Measurements from ENCODE around the gene APRT. TPM values are rescaled to one million over a fixed set of nuclear protein-coding genes. Genes with fewer than 3 reads are reported as not detected.

The APRT gene
- total RNA-seq, 1 donor from 2014 or later = 153 TPM

DNA sequence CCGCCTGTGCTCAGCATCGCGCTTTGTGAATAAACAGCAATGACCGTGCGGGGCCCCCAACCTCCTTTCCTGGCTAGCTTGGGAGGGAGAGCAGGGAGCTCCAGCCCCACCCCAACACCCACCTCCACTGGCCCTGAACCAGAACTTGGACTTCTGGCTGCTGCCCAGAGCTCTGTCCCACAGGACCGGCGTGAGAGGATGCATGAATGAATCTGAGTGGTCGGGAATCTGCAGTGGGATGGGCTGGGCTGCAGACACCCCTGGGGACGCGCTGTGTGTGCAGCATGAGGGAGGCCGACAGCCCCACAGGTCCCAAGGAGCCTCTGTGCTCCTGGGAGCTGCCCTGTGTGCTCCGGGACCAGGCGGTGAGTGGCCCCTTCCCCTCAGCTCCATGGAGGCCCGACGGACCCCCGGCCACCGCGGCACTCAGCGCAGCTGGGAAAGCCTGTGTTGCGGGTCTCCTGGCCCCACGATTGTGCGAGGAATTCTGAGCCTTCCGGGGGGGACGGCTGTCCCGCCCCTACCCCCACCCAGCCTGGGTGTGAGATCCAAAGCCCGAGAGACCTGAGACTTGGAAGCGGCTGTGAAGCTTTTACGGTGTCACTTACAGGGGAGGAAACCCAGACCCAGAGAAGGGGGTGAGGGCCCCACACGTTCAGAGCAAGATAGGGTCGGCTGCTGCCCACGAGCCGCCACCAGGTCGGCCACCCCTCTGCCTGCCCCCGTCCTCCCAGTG, 32.2 kb downstream of the APRT start:
- H3K4me3 ChIP-seq (ENCODE audit: low read depth, low read length) = no peak overlapping the region
- TF ChIP-seq, protein P1, sequence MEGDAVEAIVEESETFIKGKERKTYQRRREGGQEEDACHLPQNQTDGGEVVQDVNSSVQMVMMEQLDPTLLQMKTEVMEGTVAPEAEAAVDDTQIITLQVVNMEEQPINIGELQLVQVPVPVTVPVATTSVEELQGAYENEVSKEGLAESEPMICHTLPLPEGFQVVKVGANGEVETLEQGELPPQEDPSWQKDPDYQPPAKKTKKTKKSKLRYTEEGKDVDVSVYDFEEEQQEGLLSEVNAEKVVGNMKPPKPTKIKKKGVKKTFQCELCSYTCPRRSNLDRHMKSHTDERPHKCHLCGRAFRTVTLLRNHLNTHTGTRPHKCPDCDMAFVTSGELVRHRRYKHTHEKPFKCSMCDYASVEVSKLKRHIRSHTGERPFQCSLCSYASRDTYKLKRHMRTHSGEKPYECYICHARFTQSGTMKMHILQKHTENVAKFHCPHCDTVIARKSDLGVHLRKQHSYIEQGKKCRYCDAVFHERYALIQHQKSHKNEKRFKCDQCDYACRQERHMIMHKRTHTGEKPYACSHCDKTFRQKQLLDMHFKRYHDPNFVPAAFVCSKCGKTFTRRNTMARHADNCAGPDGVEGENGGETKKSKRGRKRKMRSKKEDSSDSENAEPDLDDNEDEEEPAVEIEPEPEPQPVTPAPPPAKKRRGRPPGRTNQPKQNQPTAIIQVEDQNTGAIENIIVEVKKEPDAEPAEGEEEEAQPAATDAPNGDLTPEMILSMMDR (IDR thresholded peaks at IDR 0.05; ENCODE audit: insufficient read depth, low read length, severe bottlenecking) = no peak
- no peak for FAIRE-seq
- H3K27me3 ChIP-seq (ENCODE audit: control insufficient read depth, insufficient read depth, low read length) = no peaks in the 10 kb centered on the region
- peaks cover 12% of the 10 kb centered on the region for H3K36me3 ChIP-seq (ENCODE audit: control insufficient read depth, insufficient read depth, low read length)
- no peak for DNase-seq (ENCODE audit: low read depth)

DNA sequence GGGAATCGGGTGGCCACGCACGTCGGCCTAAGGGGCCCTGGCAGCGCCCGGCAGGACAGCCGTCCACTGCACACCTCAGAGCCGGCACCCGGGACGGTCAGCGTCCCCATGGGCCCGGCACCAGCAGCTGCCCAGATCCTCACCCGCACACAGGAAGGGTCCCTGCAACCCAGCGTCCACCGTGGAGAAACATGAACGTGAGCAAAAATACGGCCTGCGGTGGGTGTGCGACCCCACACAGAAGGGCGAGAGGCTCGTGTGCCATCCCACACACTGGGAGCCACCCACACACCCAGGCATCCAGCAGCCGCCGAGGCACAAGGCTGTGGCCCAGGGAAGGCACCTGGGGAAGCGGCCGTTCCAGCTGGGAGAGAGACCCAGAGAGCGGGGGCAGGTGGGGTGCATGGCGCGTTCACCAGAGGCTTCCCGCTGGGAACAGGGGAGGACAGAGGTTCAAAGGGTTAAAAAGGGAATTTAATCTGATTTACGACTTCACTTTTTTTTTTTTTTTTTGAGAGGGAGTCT, 33.1 kb downstream of the APRT start:
- Histone ChIP-seq H3K4me3 (ENCODE audit: low read depth, low read length) (no peak overlapping the region), H3K27me3 (ENCODE audit: control insufficient read depth, insufficient read depth, low read length) (no peaks in the 10 kb centered on the region), H3K36me3 (ENCODE audit: control insufficient read depth, insufficient read depth, low read length) (peaks cover 12% of the 10 kb centered on the region)
- TF ChIP-seq, protein P1 (IDR thresholded peaks at IDR 0.05; ENCODE audit: insufficient read depth, low read length, severe bottlenecking) = no peak
- DNase-seq (ENCODE audit: low read depth) (no peak), FAIRE-seq (no peak)

DNA sequence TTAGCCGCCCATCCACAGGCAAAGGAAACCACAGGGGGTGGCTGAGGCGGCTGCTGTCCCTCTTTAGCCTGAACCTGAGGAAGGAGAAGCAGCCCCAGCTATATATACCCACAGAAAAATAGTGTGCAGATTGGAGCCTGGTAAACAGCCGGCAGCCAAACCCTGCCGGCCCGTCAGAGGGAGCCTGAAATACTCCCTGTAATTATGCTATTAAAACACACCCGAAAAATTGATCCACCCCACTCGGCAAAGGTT, 33.5 kb downstream of the APRT start:
- peaks cover 12% of the 10 kb centered on the region for H3K36me3 ChIP-seq (ENCODE audit: control insufficient read depth, insufficient read depth, low read length)
- FAIRE-seq (no peak), DNase-seq (ENCODE audit: low read depth) (no peak)
- H3K27me3 ChIP-seq (ENCODE audit: control insufficient read depth, insufficient read depth, low read length) = no peaks in the 10 kb centered on the region
- TF ChIP-seq, protein P1 (IDR thresholded peaks at IDR 0.05; ENCODE audit: insufficient read depth, low read length, severe bottlenecking) = no peak
- H3K4me3 ChIP-seq (ENCODE audit: low read depth, low read length) = no peak overlapping the region

DNA sequence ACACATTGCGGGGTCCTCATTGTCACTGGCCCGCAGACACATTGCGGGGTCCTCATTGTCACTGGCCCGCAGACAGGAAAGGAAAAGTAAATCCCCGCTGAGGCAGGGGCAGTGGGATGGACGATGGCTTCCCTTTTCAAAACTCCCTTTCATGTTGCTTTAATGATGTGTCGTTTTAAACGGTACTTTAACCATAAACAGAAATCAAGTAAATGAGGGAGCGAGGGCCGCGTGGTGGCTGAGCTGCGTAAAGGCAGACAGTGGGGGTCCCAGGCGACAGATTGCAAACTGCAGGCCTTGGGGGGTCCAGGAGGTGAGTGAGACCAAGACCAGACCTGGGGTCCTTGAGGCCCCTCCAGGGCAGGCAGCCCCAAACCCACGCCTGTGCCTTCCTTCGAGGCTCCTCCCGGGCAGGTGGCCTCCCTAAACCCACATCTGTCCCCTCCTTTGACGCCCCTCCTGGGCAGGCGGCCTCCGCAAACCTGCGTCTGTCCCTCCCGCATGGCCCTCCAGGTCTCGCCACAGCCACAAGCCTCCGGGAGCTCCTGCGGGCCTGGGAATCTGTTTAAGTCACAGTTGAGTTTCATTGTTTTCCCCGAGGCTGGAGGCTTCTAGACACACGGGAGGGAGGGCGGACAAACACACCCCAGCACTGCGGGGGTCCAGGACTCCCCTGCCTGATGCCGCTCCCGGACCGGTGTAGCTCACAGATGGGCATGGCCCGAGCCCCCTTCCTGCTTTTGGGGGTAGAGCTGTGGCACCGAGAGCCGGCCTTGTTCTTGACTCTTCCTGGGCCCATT, 34.1 kb downstream of the APRT start:
- Histone ChIP-seq H3K36me3 (ENCODE audit: control insufficient read depth, insufficient read depth, low read length) (peaks cover 12% of the 10 kb centered on the region), H3K27me3 (ENCODE audit: control insufficient read depth, insufficient read depth, low read length) (no peaks in the 10 kb centered on the region), H3K4me3 (ENCODE audit: low read depth, low read length) (no peak overlapping the region)
- FAIRE-seq (no peak), DNase-seq (ENCODE audit: low read depth) (no peak)
- TF ChIP-seq, protein P1 (IDR thresholded peaks at IDR 0.05; ENCODE audit: insufficient read depth, low read length, severe bottlenecking) = no peak

DNA sequence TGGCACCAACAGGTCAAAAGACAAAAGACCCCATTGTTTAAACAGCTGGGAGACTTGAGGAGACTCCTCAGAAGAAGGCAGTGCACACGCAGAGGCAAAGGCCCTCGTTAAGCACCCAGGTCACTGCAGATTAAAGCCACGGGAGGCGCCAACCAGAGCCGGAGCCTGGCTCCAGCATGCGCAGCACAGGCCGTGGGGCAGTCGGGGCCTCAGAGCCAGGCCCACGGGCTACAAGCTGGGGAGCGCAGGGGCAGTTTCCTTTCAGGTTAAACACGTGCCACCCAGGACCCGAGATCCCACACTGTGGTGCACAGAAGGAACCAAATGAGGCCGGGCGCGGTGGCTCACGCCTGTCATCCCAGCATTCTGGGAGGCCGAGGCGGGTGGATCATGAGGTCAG, 35.9 kb downstream of the APRT start:
- DNase-seq (ENCODE audit: low read depth) = no peak
- TF ChIP-seq, protein P1 (IDR thresholded peaks at IDR 0.05; ENCODE audit: insufficient read depth, low read length, severe bottlenecking) = no peak
- H3K36me3 ChIP-seq (ENCODE audit: control insufficient read depth, insufficient read depth, low read length) = peaks cover 9% of the 10 kb centered on the region
- H3K27me3 ChIP-seq (ENCODE audit: control insufficient read depth, insufficient read depth, low read length) = no peaks in the 10 kb centered on the region
- FAIRE-seq = no peak
- no peak overlapping the region for H3K4me3 ChIP-seq (ENCODE audit: low read depth, low read length)
